Lower lobe of right lung (tissue), 2 donors: ENCODE results near the gene SGMS1. TPM values are rescaled to one million over a fixed set of nuclear protein-coding genes. Genes with fewer than 3 reads are reported as not detected.
"Not testable (repeated sequence)": the region's sequence is repeated elsewhere in the genome, so short reads cannot be mapped to it uniquely, and the experiment has no call there.

Source experiments
- ATAC-seq, 2 donors: fragments of 200-7000 bp; cut with Tn5 transposase; one replicate each; pipeline ENCODE4 v1.9.1; 2020 to 2022; ENCODE audit warnings: mild to moderate bottlenecking in 2 of 2, moderate library complexity in 2 of 2
- DNase-seq: peaks from one replicate; pipeline ENCODE4 v3.0.0-alpha.2; 2020
- H3K27ac ChIP-seq: fragments of 200-600 bp; one replicate; pipeline ENCODE4 v1.8.0; 2022
- H3K27me3 ChIP-seq: fragments of 200-600 bp; one replicate; pipeline ENCODE4 v1.8.0; 2022; ENCODE audit warnings: low read depth
- H3K36me3 ChIP-seq: fragments of 200-600 bp; one replicate; pipeline ENCODE4 v1.8.0; 2022; ENCODE audit warnings: mild to moderate bottlenecking
- H3K4me1 ChIP-seq: fragments of 200-600 bp; one replicate; pipeline ENCODE4 v1.8.0; 2022
- H3K4me3 ChIP-seq: fragments of 200-600 bp; one replicate; pipeline ENCODE4 v1.8.0; 2022; ENCODE audit warnings: mild to moderate bottlenecking
- H3K9me3 ChIP-seq: fragments of 200-600 bp; one replicate; pipeline ENCODE4 v1.8.0; 2022
- intact Hi-C: fragments of 100-400 bp; cut with DNase I; formaldehyde crosslinking; loops from one replicate; pipeline ENCODE4 v1.11.0; 2022
- total RNA-seq: library from RNA; stranded (reverse); fragmentation: NEBNext Ultra II Directional; extraction: Animal tissue kit (Norgen Biotek cat#: 25700); gene quantifications from one replicate; pipeline ENCODE4 v1.2.1, GENCODE V29; 2021
- TF ChIP-seq, protein P1 (sequence below): fragments of 200-600 bp; IDR thresholded peaks from one replicate; pipeline ENCODE4 v1.8.0; 2022; ENCODE audit warnings: antibody characterized with exemption, mild to moderate bottlenecking
- donor health status: DM: no; HTN: yes; CAD: no; lungs with severe emphysema.

The SGMS1 gene
- total RNA-seq, 1 donor from 2014 or later, result 72.3 TPM

DNA sequence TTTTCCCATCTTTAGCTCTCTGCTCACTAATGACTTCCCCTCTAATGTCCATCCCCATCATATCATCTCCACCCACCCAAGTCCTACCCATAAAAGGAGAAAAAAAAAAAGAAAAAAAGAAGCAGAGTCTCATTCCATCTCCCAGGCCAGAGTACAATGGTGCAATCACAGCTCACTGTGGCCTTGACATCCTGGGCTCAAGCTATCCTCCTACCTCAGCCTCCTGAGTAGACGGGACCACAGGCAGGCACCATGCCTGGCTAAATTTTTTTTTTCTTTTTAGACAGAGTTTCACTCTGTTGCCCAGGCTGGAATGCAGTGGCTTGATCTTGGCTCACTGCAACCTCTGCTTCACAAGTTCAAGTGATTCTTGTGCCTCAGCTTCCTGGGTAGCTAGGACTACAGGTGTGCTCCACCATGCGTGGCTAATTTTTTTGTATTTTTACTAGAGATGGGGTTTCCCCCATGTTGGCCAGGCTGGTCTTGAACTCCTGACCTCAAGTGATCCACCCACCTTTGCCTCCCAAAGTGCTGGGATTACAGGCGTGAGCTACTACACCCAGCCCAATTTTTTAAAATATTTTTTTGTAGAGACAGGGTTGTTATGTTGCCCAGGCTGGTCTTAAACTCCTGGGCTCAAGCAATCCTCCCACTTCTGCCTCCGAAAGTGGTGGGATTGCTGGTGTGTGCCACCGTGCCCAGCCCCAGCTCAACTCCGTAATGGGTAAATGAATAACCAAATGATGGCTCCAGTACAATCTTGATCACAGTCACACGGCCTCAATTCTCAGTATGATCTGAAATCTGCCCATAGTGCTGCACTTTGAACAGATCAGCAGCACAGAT is 24.6 kb upstream of the SGMS1 start:
- Histone ChIP-seq H3K4me1 (peaks cover 4% of the 10 kb centered on the region), H3K27ac (no peak overlapping the region), H3K36me3 (no peaks in the 10 kb centered on the region), H3K9me3 (no peaks in the 10 kb centered on the region), H3K4me3 (no peak overlapping the region), H3K27me3 (no peaks in the 10 kb centered on the region)
- no peak for DNase-seq
- ATAC-seq, result no peak
- TF ChIP-seq, protein P1, sequence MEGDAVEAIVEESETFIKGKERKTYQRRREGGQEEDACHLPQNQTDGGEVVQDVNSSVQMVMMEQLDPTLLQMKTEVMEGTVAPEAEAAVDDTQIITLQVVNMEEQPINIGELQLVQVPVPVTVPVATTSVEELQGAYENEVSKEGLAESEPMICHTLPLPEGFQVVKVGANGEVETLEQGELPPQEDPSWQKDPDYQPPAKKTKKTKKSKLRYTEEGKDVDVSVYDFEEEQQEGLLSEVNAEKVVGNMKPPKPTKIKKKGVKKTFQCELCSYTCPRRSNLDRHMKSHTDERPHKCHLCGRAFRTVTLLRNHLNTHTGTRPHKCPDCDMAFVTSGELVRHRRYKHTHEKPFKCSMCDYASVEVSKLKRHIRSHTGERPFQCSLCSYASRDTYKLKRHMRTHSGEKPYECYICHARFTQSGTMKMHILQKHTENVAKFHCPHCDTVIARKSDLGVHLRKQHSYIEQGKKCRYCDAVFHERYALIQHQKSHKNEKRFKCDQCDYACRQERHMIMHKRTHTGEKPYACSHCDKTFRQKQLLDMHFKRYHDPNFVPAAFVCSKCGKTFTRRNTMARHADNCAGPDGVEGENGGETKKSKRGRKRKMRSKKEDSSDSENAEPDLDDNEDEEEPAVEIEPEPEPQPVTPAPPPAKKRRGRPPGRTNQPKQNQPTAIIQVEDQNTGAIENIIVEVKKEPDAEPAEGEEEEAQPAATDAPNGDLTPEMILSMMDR, result no peak
- intact Hi-C loops, result no loop called here

DNA sequence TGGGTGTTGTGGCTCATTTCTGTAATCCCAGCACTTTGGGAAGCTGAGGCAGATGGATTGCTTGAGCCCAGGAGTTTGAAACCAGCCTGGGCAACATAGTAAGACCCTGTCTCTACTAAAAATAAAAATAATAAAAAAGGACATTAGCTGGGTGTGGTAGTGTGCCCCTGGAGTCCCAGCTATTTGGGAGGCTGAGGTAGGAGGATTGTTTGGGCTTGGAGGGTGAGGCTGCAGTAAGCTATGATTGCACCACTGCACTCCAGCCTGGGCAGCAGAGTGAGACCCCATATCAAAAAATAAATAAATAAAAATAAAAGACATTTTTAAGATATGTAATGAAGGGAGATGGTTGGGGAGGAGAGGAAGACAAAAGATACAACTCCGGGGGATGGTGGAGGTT is 23.6 kb upstream of the SGMS1 start:
- H3K4me3 ChIP-seq, DNase-seq, H3K36me3 ChIP-seq, H3K27ac ChIP-seq, H3K9me3 ChIP-seq, H3K27me3 ChIP-seq, ATAC-seq, H3K4me1 ChIP-seq, intact Hi-C loops: not testable (repeated sequence)

DNA sequence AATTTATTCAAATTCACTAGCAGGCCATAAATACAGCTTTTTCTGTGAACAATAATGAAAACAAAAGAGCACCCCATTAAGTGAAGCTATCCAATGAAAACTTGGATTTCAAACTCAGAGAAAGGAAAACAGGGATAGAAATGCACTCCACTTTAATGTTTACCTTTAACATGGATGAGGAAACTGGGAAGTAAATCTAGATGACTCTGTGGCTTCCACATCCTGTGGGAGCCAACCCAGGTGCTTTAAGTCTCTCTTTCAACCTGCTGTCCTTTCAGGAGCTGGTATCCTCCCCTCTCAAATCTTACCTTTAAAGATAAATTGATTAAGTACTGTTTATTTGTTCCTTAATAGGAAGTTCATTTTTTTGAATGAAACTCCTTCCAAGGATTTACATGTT is 21.5 kb upstream of the SGMS1 start:
- Histone ChIP-seq H3K27me3 (no peaks in the 10 kb centered on the region), H3K27ac (no peak overlapping the region), H3K4me1 (no peaks in the 10 kb centered on the region), H3K9me3 (no peaks in the 10 kb centered on the region), H3K4me3 (no peak overlapping the region), H3K36me3 (no peaks in the 10 kb centered on the region)
- DNase-seq, result no peak
- no peak for ATAC-seq
- TF ChIP-seq, protein P1, result no peak
- intact Hi-C loops, result no loop called here

DNA sequence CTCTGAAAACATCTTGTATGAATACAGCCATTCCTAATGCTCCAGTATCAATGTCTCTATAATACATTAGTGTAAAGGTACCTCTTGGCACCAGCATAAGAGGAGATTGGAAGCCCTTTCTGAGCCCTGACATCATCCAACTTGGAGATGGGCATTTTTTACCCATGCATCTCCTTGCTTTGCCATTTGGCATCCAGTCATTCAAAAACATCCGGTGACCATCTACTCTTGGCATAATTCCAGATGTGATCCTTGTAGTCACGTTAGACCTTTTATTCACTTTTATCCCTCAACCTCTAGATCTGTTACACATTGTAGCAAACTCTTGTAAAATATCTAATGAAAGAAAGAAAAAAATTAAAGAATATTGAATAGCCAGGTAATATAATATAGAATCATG is 17.9 kb upstream of the SGMS1 start:
- Histone ChIP-seq H3K36me3 (no peaks in the 10 kb centered on the region), H3K9me3 (no peaks in the 10 kb centered on the region), H3K27me3 (no peaks in the 10 kb centered on the region), H3K4me1 (peaks cover 7% of the 10 kb centered on the region), H3K4me3 (no peak overlapping the region), H3K27ac (no peak overlapping the region)
- ATAC-seq, result no peak
- TF ChIP-seq, protein P1, result no peak
- intact Hi-C loops, result no loop called here
- no peak for DNase-seq

DNA sequence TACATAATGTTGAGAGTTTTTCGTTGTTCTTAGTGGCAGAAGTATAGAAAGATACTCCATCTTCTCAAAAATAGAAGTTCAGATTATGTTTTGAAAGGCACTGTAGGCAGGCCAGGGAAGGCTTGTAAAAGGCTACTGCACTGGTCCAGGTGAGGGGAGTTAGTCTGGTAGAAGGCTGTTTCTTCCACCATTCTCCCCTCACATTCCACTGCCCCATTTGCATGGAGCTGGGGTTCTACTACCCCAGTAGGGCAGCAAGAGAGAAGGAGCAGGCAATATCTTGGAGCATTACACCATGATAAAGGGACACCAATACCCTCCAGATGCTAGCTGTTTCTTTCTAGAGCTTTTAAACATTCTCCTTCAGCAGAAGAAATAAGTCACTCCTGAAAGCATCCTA is 16.5 kb upstream of the SGMS1 start:
- DNase-seq (no peak), ATAC-seq (no peak)
- TF ChIP-seq, protein P1, result no peak
- Histone ChIP-seq H3K27ac (no peak overlapping the region), H3K9me3 (no peaks in the 10 kb centered on the region), H3K36me3 (no peaks in the 10 kb centered on the region), H3K4me1 (peaks cover 9% of the 10 kb centered on the region), H3K4me3 (no peak overlapping the region), H3K27me3 (no peaks in the 10 kb centered on the region)
- intact Hi-C loops, result no loop called here
